IPS-18a (cell line): ENCODE results near the gene RIMS4.

Experiments
- H3K27ac ChIP-seq: one replicate; pipeline ENCODE4 v1.5.1; 2013; ENCODE audit warnings: low read length
- H3K27me3 ChIP-seq: one replicate; pipeline ENCODE4 v1.6.1; 2013; ENCODE audit warnings: mild to moderate bottlenecking, low read length; ENCODE audit not compliant: control insufficient read depth, insufficient read depth
- H3K36me3 ChIP-seq: one replicate; pipeline ENCODE4 v1.6.1; 2013; ENCODE audit warnings: low read depth, low read length; ENCODE audit not compliant: control insufficient read depth
- H3K4me1 ChIP-seq: one replicate; pipeline ENCODE4 v1.6.1; 2013; ENCODE audit warnings: low read depth, low read length; ENCODE audit not compliant: control insufficient read depth
- H3K4me3 ChIP-seq: one replicate; pipeline ENCODE4 v1.5.1; 2013; ENCODE audit warnings: low read length
- H3K9ac ChIP-seq: one replicate; pipeline ENCODE4 v1.6.1; 2013; ENCODE audit warnings: mild to moderate bottlenecking, low read length, moderate library complexity
- H3K9me3 ChIP-seq: one replicate; pipeline ENCODE4 v1.6.1; 2013; ENCODE audit warnings: low read depth, low read length; ENCODE audit not compliant: control insufficient read depth

Gene RIMS4

GRCh38 chr20:44758247-44759101 is 51.9 kb downstream of the RIMS4 start:
- H3K9me3 ChIP-seq = no peaks in the 10 kb centered on the region
- no peak overlapping the region for H3K27ac ChIP-seq
- H3K4me1 ChIP-seq = no peaks in the 10 kb centered on the region
- no peak overlapping the region for H3K4me3 ChIP-seq
- no peaks in the 10 kb centered on the region for H3K36me3 ChIP-seq
- no peak overlapping the region for H3K9ac ChIP-seq
- no peaks in the 10 kb centered on the region for H3K27me3 ChIP-seq

GRCh38 chr20:44756956-44757355 is 53.4 kb downstream of the RIMS4 start:
- H3K27ac ChIP-seq = no peak overlapping the region
- no peaks in the 10 kb centered on the region for H3K9me3 ChIP-seq
- H3K36me3 ChIP-seq = no peaks in the 10 kb centered on the region
- H3K4me1 ChIP-seq = no peaks in the 10 kb centered on the region
- H3K4me3 ChIP-seq = no peak overlapping the region
- H3K9ac ChIP-seq = no peak overlapping the region
- H3K27me3 ChIP-seq = no peaks in the 10 kb centered on the region

DNA sequence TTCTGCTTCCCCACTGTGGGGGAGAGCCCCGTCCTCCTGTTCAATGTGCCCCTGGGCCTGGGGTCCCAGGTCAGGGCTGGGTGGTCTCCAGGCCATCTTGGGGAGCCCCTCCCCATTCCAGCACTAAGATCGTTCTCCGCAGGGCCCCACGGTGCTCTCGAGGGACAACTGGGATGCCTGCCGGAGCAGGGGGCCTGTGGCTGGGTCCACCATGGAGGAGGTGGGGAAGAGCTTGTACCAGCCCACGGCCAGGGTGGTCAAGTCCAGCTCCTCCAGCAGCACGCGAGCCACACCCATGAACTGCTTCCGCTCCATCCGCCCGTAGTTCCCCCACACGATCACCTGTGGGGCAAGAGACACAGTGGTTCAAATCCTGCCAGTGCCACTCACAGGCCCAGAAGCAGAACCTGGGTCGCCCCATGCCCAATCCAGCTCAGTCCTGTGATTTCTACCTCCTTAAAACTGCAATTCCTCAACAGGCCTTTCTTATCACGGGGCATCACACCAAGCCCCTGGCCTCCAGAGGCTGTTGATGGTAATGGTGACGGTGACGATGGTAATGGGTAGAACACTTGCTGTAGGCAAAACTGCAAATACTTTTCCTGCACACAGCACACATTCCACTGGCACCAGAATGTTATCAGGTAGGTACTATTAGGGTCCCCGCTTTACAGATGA is 54.2 kb downstream of the RIMS4 start:
- H3K4me1 ChIP-seq = no peaks in the 10 kb centered on the region
- H3K9ac ChIP-seq = no peak overlapping the region
- no peaks in the 10 kb centered on the region for H3K27me3 ChIP-seq
- no peak overlapping the region for H3K4me3 ChIP-seq
- H3K36me3 ChIP-seq = no peaks in the 10 kb centered on the region
- no peak overlapping the region for H3K27ac ChIP-seq
- no peaks in the 10 kb centered on the region for H3K9me3 ChIP-seq

DNA sequence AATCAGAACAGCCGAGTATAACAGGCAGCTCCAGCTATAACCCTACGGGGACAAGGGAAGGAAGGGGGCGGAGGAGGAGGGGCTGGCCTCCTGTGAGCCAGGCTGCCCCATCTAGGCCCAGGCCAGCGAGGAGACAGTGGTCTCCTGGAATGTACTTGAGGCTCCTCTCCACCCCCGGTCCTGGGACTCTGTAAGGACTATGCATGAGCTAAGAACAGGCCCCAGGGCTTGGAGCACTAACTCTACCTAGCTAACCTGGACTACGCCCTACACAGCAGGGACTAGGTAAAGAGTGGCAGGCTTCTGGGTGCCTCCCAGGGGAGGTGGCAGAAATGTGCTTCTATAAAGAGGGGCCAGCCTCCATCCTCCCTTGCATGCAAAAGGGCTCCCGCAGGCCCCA is 55.8 kb downstream of the RIMS4 start:
- Histone ChIP-seq H3K4me1 (no peaks in the 10 kb centered on the region), H3K36me3 (no peaks in the 10 kb centered on the region), H3K27me3 (no peaks in the 10 kb centered on the region), H3K4me3 (no peak overlapping the region), H3K9me3 (no peaks in the 10 kb centered on the region), H3K9ac (no peak overlapping the region), H3K27ac (no peak overlapping the region)

GRCh38 chr20:44752099-44752931 is 58.0 kb downstream of the RIMS4 start:
- no peak overlapping the region for H3K4me3 ChIP-seq
- peaks cover 1% of the 10 kb centered on the region for H3K27me3 ChIP-seq
- H3K9me3 ChIP-seq = no peaks in the 10 kb centered on the region
- H3K4me1 ChIP-seq = peaks cover under 1% of the 10 kb centered on the region
- H3K9ac ChIP-seq = no peak overlapping the region
- no peak overlapping the region for H3K27ac ChIP-seq
- no peaks in the 10 kb centered on the region for H3K36me3 ChIP-seq

- peaks cover 9% of the 10 kb centered on the region for H3K4me1 ChIP-seq
- no peak overlapping the region for H3K9ac ChIP-seq
- H3K36me3 ChIP-seq = no peaks in the 10 kb centered on the region
- peaks cover 21% of the 10 kb centered on the region for H3K27me3 ChIP-seq
- no peak overlapping the region for H3K4me3 ChIP-seq
- H3K27ac ChIP-seq = no peak overlapping the region
- H3K9me3 ChIP-seq = no peaks in the 10 kb centered on the region
Measured at GRCh38 chr20:44750081-44750805, 60.1 kb downstream of the RIMS4 start.

GRCh38 chr20:44748005-44748370 is 62.4 kb downstream of the RIMS4 start:
- no peak overlapping the region for H3K27ac ChIP-seq
- no peak overlapping the region for H3K4me3 ChIP-seq
- no peak overlapping the region for H3K9ac ChIP-seq
- H3K9me3 ChIP-seq = no peaks in the 10 kb centered on the region
- H3K27me3 ChIP-seq = peaks cover 43% of the 10 kb centered on the region
- no peaks in the 10 kb centered on the region for H3K36me3 ChIP-seq
- H3K4me1 ChIP-seq = peaks cover 9% of the 10 kb centered on the region

DNA sequence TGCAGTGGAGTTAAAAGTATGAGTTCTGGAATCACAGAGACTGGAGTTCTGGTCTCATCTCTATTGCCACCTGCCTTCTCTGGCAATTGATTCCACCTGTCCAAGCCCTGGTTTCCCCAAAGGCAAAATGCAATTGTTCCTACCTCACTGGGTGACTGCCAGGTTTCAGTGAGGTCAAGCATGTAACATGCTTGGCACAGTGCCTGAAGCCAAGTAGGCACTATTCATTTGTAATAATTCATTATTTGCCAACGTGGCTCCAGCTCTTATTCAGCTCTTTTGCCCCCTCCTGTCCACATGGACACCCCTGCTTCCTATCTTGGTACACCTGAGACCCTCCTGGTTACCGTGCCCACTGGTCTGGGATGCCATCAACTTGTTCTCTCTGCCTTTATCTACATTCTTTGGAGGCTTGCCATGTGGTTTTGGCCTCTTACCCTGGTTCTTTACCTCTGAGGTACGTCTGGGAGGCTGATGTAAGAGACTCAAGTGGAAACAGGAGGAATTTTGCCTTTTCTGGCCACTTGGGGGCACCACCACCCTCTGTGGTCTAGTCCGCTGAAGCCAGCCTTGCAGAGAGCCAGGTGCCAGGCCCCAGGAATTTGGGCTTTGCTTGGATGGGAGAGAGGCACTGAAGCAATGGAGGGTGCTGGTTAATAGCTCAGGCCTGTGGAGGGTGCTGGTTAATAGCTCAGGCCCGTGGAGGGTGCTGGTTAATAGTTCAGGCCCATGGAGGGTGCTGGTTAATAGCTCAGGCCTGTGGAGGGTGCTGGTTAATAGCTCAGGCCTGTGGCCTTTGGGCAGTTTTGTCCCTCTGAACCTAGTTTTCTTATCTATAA is 63.0 kb downstream of the RIMS4 start:
- peaks cover 46% of the 10 kb centered on the region for H3K27me3 ChIP-seq
- H3K9me3 ChIP-seq = no peaks in the 10 kb centered on the region
- peak overlapping the region; percentile 4 for H3K9ac ChIP-seq
- no peaks in the 10 kb centered on the region for H3K36me3 ChIP-seq
- H3K27ac ChIP-seq = no peak overlapping the region
- peaks cover 9% of the 10 kb centered on the region for H3K4me1 ChIP-seq
- H3K4me3 ChIP-seq = no peak overlapping the region

DNA sequence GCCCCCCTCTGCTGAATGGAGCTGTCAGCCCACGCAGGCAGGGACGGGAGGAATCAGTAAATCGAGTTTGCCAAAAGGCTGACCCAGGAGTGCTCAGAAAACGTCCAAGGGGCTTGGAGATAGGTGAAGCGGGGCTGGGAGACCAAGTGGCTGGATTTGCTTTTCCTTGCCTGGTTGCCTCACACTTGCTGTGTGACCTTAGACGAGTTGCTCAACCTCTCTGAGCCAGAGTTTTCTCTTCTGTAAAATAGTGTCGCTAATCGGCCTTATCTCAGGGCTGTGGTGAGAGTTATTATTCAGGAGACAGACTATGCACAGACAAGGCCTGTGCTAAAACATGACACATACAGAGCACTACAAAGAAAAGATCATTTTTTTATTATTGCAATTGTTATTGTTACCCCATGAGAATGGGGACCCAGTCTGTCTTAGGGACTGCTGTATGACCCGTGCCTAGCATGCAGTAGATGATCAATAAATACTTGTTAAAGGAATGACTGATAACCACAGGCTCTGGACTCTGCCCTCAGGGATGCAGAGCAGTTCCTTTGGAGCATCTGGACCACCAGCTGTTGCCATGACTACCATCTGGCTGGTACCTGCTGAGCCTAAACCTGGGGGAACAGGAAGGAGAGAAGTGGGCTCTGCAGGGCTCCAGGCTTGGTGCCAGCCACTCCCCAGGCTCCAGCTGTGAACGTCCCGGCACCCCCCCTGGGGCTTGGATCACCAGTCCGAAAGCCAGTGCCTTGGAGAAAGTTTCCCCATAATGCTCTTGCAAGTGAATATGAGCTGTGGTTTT is 63.8 kb downstream of the RIMS4 start:
- Histone ChIP-seq H3K9me3 (no peaks in the 10 kb centered on the region), H3K27me3 (peaks cover 46% of the 10 kb centered on the region), H3K36me3 (no peaks in the 10 kb centered on the region), H3K9ac (peak overlapping the region; percentile 4), H3K4me1 (peaks cover 9% of the 10 kb centered on the region), H3K4me3 (peak overlapping the region; percentile 54), H3K27ac (no peak overlapping the region)
